ENCODE measurements around the gene COL21A1. TPM values are rescaled to one million over a fixed set of nuclear protein-coding genes. Genes with fewer than 3 reads are reported as not detected.

Gene COL21A1
- total RNA-seq, 2 experiments from 2014 or later = not detected

DNA sequence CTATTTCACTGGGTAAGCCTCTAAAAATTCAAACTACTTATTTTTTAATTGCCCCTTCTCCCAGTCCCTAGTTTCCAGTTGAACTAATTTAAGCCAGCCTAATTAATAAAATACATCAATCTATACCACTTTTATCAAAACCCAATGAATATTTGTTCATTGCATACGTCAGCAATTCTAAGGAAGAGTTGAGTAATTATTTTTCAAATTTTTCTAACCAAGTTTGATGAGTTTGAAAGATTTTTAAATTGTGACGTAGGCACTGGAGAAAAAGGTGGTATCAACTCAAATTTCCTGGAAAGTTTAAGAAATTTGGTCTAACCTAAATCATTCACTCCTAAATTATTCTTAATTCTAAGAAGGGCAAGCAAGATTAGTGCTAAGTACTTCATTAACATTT lies 35.7 kb downstream of the COL21A1 start:
- TF ChIP-seq, protein P1, sequence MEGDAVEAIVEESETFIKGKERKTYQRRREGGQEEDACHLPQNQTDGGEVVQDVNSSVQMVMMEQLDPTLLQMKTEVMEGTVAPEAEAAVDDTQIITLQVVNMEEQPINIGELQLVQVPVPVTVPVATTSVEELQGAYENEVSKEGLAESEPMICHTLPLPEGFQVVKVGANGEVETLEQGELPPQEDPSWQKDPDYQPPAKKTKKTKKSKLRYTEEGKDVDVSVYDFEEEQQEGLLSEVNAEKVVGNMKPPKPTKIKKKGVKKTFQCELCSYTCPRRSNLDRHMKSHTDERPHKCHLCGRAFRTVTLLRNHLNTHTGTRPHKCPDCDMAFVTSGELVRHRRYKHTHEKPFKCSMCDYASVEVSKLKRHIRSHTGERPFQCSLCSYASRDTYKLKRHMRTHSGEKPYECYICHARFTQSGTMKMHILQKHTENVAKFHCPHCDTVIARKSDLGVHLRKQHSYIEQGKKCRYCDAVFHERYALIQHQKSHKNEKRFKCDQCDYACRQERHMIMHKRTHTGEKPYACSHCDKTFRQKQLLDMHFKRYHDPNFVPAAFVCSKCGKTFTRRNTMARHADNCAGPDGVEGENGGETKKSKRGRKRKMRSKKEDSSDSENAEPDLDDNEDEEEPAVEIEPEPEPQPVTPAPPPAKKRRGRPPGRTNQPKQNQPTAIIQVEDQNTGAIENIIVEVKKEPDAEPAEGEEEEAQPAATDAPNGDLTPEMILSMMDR (conservative IDR thresholded peaks at IDR 0.05; ENCODE audit: low read length) = no peak
- TF ChIP-seq EZH2phosphoT487 (IDR thresholded peaks at IDR 0.05; ENCODE audit: borderline replicate concordance, low read depth, low read length) = no peak
- Histone ChIP-seq H3K4me2 (ENCODE audit: low read length) (no peak overlapping the region), H4K20me1 (ENCODE audit: insufficient read depth, low read length) (no peaks in the 10 kb centered on the region), H3K9me2 (ENCODE audit: insufficient read depth, low read length) (no peaks in the 10 kb centered on the region), H3K9me3 (ENCODE audit: low read length) (no peaks in the 10 kb centered on the region), H3K27ac (ENCODE audit: low read depth, low read length, poor library complexity, severe bottlenecking) (no peak overlapping the region), H3K36me3 (ENCODE audit: insufficient read depth, low read length) (no peaks in the 10 kb centered on the region), H3K79me2 (ENCODE audit: insufficient read depth, low read depth, low read length) (no peaks in the 10 kb centered on the region), H3K4me1 (ENCODE audit: insufficient read depth, low read length, poor library complexity, severe bottlenecking) (no peaks in the 10 kb centered on the region), H2AFZ (ENCODE audit: low read length) (no peak overlapping the region), H3K4me3 (ENCODE audit: low read depth, low read length, poor library complexity, severe bottlenecking) (no peak overlapping the region)
- CTCF ChIA-PET (ENCODE audit: unreplicated experiment) = no interaction called here
- intact Hi-C loops (cut with micrococcal nuclease; ENCODE audit: unreplicated experiment) = no loop called here
- BruUV-seq (replicated peaks) = no TSS peak
- POLR2A ChIA-PET = no interaction called here
- DNase-seq (ENCODE audit: low spot score) = no peak

DNA sequence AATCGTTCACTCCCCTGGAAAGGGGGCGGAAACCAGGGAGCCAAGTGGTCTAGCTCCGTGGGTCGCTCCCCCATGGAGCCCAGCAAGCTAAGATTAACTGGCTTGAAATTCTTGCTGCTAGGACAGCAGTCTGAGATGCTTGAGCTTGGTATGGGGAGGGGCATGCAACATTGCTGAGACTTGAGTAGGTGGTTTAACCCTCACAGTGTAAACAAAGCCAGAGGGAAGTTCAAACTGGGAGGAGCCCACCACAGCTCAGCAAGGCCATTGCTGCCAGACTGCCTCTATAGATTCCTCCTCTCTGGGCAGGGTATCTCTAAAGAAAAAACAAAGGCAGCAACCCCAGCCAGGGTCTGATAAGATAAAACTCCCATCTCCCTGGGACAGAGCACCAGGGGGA lies 43.2 kb downstream of the COL21A1 start:
- Histone ChIP-seq H4K20me1 (ENCODE audit: insufficient read depth, low read length) (no peaks in the 10 kb centered on the region), H3K9me3 (ENCODE audit: low read length) (no peaks in the 10 kb centered on the region), H3K4me2 (ENCODE audit: low read length) (no peak overlapping the region), H3K4me3 (ENCODE audit: low read depth, low read length, poor library complexity, severe bottlenecking) (no peak overlapping the region), H3K9me2 (ENCODE audit: insufficient read depth, low read length) (no peaks in the 10 kb centered on the region), H3K79me2 (ENCODE audit: insufficient read depth, low read depth, low read length) (no peaks in the 10 kb centered on the region), H3K27ac (ENCODE audit: low read depth, low read length, poor library complexity, severe bottlenecking) (no peak overlapping the region), H3K4me1 (ENCODE audit: insufficient read depth, low read length, poor library complexity, severe bottlenecking) (no peaks in the 10 kb centered on the region), H3K36me3 (ENCODE audit: insufficient read depth, low read length) (no peaks in the 10 kb centered on the region), H2AFZ (ENCODE audit: low read length) (no peak overlapping the region)
- CTCF ChIA-PET (ENCODE audit: unreplicated experiment) = no interaction called here
- no peak for TF ChIP-seq EZH2phosphoT487 (IDR thresholded peaks at IDR 0.05; ENCODE audit: borderline replicate concordance, low read depth, low read length)
- TF ChIP-seq, protein P1 (conservative IDR thresholded peaks at IDR 0.05; ENCODE audit: low read length) = no peak
- no TSS peak for BruUV-seq (replicated peaks)
- POLR2A ChIA-PET = no interaction called here
- intact Hi-C loops (cut with micrococcal nuclease; ENCODE audit: unreplicated experiment) = no loop called here
- DNase-seq (ENCODE audit: low spot score) = no peak

DNA sequence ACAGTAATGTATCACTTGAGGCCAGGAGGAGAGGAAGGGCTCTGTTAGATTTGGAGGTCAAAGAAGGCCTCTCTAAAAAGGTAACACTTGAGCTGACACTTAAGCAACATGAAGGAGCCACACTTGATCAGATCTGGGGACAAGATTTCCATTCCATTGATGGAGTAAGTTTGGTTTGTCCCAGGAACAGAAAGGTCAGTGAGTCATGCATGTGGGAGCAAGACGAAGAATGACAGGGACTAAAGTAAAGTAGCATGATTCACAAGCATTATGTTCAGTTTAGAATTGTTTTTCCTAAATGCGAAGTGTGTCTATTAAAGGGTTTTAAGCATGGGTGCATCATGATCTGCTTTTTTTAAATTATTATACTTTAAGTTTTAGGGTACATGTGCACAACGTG lies 47.4 kb downstream of the COL21A1 start:
- Histone ChIP-seq H3K9me2 (ENCODE audit: insufficient read depth, low read length) (no peaks in the 10 kb centered on the region), H3K4me3 (ENCODE audit: low read depth, low read length, poor library complexity, severe bottlenecking) (no peak overlapping the region), H4K20me1 (ENCODE audit: insufficient read depth, low read length) (no peaks in the 10 kb centered on the region), H3K9me3 (ENCODE audit: low read length) (no peaks in the 10 kb centered on the region), H3K27ac (ENCODE audit: low read depth, low read length, poor library complexity, severe bottlenecking) (no peak overlapping the region), H3K36me3 (ENCODE audit: insufficient read depth, low read length) (no peaks in the 10 kb centered on the region), H3K4me2 (ENCODE audit: low read length) (no peak overlapping the region), H3K79me2 (ENCODE audit: insufficient read depth, low read depth, low read length) (no peaks in the 10 kb centered on the region), H2AFZ (ENCODE audit: low read length) (no peak overlapping the region), H3K4me1 (ENCODE audit: insufficient read depth, low read length, poor library complexity, severe bottlenecking) (no peaks in the 10 kb centered on the region)
- BruUV-seq (replicated peaks) = no TSS peak
- ChIA-PET POLR2A (no interaction called here), CTCF (ENCODE audit: unreplicated experiment) (no interaction called here)
- TF ChIP-seq, protein P1 (conservative IDR thresholded peaks at IDR 0.05; ENCODE audit: low read length) = no peak
- no peak for TF ChIP-seq EZH2phosphoT487 (IDR thresholded peaks at IDR 0.05; ENCODE audit: borderline replicate concordance, low read depth, low read length)
- intact Hi-C loops (cut with micrococcal nuclease; ENCODE audit: unreplicated experiment) = no loop called here
- DNase-seq (ENCODE audit: low spot score) = no peak
